ENCODE measurements around the gene IL1A.

Gene IL1A

DNA sequence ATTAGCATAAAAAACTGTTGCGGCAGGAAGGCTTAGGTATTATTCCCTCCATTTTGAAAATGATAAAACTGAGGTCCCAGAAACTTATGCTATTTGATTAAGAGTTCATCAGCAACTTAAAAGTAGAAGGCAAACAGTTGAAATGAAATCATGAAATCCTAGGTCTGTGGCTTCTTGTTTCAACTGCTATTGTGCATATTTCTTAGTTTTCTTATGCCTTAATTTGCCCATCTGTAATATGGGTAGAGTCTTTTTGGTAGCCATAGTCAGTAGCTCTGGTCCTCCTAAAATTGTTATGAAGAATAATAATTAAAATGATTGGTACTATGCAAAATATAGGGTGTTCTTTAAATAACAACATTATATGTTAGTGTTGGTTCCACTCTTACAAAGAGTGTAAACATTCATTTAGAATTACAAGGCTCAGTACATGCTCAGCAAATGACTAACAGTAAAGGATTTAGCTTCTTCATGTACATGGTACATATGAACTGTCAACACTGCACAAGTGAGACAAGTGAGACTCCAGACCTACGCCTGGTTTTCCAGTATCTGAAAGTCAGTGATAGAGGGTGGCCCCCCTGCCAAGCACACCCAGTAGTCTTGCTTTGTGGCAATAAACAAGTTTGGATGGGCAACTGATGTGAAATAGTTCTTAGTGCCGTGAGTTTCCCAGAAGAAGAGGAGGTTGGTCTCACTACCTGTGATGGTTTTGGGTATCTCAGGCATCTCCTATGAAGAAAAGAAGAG lies 9.6 kb downstream of the IL1A start:
- no peak overlapping the region for H3K4me2 ChIP-seq (ENCODE audit: insufficient read depth, low read length)
- DNase-seq = no peak
- ATAC-seq (ENCODE audit: insufficient read depth, low read depth) = no peak
- no peaks in the 10 kb centered on the region for H3K79me2 ChIP-seq (ENCODE audit: insufficient read depth, low read length)
- no peak overlapping the region for H2AFZ ChIP-seq (ENCODE audit: low read depth, low read length)
- TF ChIP-seq CTCF (IDR thresholded peaks at IDR 0.05; ENCODE audit: borderline replicate concordance, extremely low read depth, low read length, poor library complexity, severe bottlenecking) (no peak), EZH2 (IDR thresholded peaks at IDR 0.05; ENCODE audit: borderline replicate concordance, low read depth, low read length, severe bottlenecking) (no peak)
- H3K9ac ChIP-seq (ENCODE audit: low read depth, low read length) = no peak overlapping the region
- H3K36me3 ChIP-seq (ENCODE audit: insufficient read depth, low read length) = no peaks in the 10 kb centered on the region
- no peaks in the 10 kb centered on the region for H3K4me1 ChIP-seq (ENCODE audit: insufficient read depth, low read length)
- H3K27me3 ChIP-seq (ENCODE audit: insufficient read depth, low read length, poor library complexity) = no peaks in the 10 kb centered on the region
- H3K27ac ChIP-seq (ENCODE audit: low read length) = no peak overlapping the region
- H3K4me3 ChIP-seq (ENCODE audit: low read depth in 1 of 2, low read length in 2 of 2) = no peak overlapping the region
- no peaks in the 10 kb centered on the region for H3K9me3 ChIP-seq (ENCODE audit: insufficient read depth, low read length, severe bottlenecking)
- no peaks in the 10 kb centered on the region for H4K20me1 ChIP-seq (ENCODE audit: insufficient read depth, low read length)

DNA sequence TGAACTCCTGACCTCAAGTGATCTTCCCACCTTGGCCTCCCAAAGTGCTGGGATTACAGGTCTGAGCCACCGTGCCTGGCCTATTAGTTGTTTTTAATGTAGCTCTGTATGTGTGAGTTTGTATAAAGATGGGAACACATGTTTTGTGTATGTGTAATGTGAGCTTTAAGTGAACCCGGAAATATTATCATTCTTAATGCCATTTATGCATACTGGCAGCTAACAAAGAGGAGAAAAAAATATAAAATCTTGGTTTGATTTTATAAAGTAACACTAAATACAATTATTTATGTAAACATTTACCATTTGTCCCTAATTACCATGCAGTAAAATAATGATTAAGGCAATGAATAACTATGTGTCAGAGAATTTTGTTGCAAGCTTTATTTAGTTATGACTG lies 10.7 kb downstream of the IL1A start:
- TF ChIP-seq CTCF (IDR thresholded peaks at IDR 0.05; ENCODE audit: borderline replicate concordance, extremely low read depth, low read length, poor library complexity, severe bottlenecking) = no peak
- TF ChIP-seq EZH2 (IDR thresholded peaks at IDR 0.05; ENCODE audit: borderline replicate concordance, low read depth, low read length, severe bottlenecking) = no peak
- H3K27me3 ChIP-seq (ENCODE audit: insufficient read depth, low read length, poor library complexity) = no peaks in the 10 kb centered on the region
- no peak overlapping the region for H3K4me2 ChIP-seq (ENCODE audit: insufficient read depth, low read length)
- no peaks in the 10 kb centered on the region for H3K36me3 ChIP-seq (ENCODE audit: insufficient read depth, low read length)
- no peak overlapping the region for H3K4me3 ChIP-seq (ENCODE audit: low read depth in 1 of 2, low read length in 2 of 2)
- no peaks in the 10 kb centered on the region for H3K9me3 ChIP-seq (ENCODE audit: insufficient read depth, low read length, severe bottlenecking)
- ATAC-seq (ENCODE audit: insufficient read depth, low read depth) (no peak), DNase-seq (no peak)
- H4K20me1 ChIP-seq (ENCODE audit: insufficient read depth, low read length) = no peaks in the 10 kb centered on the region
- no peak overlapping the region for H3K9ac ChIP-seq (ENCODE audit: low read depth, low read length)
- no peaks in the 10 kb centered on the region for H3K4me1 ChIP-seq (ENCODE audit: insufficient read depth, low read length)
- H2AFZ ChIP-seq (ENCODE audit: low read depth, low read length) = no peak overlapping the region
- H3K79me2 ChIP-seq (ENCODE audit: insufficient read depth, low read length) = no peaks in the 10 kb centered on the region
- no peak overlapping the region for H3K27ac ChIP-seq (ENCODE audit: low read length)

DNA sequence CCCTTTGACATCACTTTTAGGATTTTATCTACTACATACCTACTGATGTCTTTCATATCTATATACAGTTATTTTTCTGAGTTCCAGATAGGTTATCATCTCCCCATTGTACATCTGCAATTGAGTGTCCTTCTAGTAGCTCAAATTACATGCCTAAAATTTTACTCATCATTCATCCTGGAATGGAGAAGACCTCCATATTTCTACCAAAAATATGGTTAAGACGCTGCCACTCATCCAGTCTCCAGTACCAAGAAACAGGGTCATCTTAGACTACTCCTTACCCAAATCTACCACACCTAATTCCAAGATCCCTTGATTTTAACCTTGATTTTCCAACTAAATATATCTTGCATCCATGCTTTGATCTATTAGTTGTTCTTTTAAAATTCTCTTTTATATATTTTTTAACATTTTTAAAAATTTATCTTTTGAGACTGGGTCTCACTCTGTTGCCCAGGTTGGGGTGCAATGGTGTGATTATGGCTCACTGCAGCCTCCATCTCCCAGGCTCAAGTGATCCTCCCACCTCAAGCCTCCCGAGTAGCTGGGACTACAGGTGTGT lies 11.3 kb downstream of the IL1A start:
- peaks cover 5% of the 10 kb centered on the region for H3K4me1 ChIP-seq (ENCODE audit: insufficient read depth, low read length)
- ATAC-seq (ENCODE audit: insufficient read depth, low read depth) = no peak
- no peaks in the 10 kb centered on the region for H3K79me2 ChIP-seq (ENCODE audit: insufficient read depth, low read length)
- TF ChIP-seq CTCF (IDR thresholded peaks at IDR 0.05; ENCODE audit: borderline replicate concordance, extremely low read depth, low read length, poor library complexity, severe bottlenecking) = no peak
- no peak for TF ChIP-seq EZH2 (IDR thresholded peaks at IDR 0.05; ENCODE audit: borderline replicate concordance, low read depth, low read length, severe bottlenecking)
- DNase-seq = no peak
- no peaks in the 10 kb centered on the region for H3K36me3 ChIP-seq (ENCODE audit: insufficient read depth, low read length)
- no peak overlapping the region for H3K27ac ChIP-seq (ENCODE audit: low read length)
- H3K27me3 ChIP-seq (ENCODE audit: insufficient read depth, low read length, poor library complexity) = no peaks in the 10 kb centered on the region
- no peaks in the 10 kb centered on the region for H3K9me3 ChIP-seq (ENCODE audit: insufficient read depth, low read length, severe bottlenecking)
- H3K4me2 ChIP-seq (ENCODE audit: insufficient read depth, low read length) = no peak overlapping the region
- H3K9ac ChIP-seq (ENCODE audit: low read depth, low read length) = no peak overlapping the region
- H4K20me1 ChIP-seq (ENCODE audit: insufficient read depth, low read length) = no peaks in the 10 kb centered on the region
- H3K4me3 ChIP-seq (ENCODE audit: low read depth in 1 of 2, low read length in 2 of 2) = no peak overlapping the region
- H2AFZ ChIP-seq (ENCODE audit: low read depth, low read length) = no peak overlapping the region

All from DND-41 (cell line).